Osteocyte (in vitro differentiated cells): Measurements from ENCODE around the gene ZNF10. TPM values are rescaled to one million over a fixed set of nuclear protein-coding genes. Genes with fewer than 3 reads are reported as not detected.
A peak's percentile ranks its signal among the peaks of the same experiment; 100 is the strongest.

Experiments used
- DNase-seq: peaks from one replicate; pipeline ENCODE4 v3.0.0; 2021; ENCODE audit warnings: mixed read lengths; ENCODE audit not compliant: unreplicated experiment; ENCODE audit errors: extremely low spot score
- H3K27ac Mint-ChIP-seq: one replicate; pipeline ENCODE4 v1.8.0; 2021; ENCODE audit warnings: mild to moderate bottlenecking, mixed read lengths; ENCODE audit not compliant: unreplicated experiment
- H3K27me3 Mint-ChIP-seq: one replicate; pipeline ENCODE4 v1.8.0; 2021; ENCODE audit warnings: mixed read lengths; ENCODE audit not compliant: unreplicated experiment
- H3K36me3 Mint-ChIP-seq: one replicate; pipeline ENCODE4 v1.8.0; 2021; ENCODE audit warnings: mixed read lengths; ENCODE audit not compliant: unreplicated experiment
- H3K4me1 Mint-ChIP-seq: one replicate; pipeline ENCODE4 v1.8.0; 2021; ENCODE audit warnings: mixed read lengths; ENCODE audit not compliant: unreplicated experiment
- H3K4me3 Mint-ChIP-seq: one replicate; pipeline ENCODE4 v1.8.0; 2021; ENCODE audit warnings: mild to moderate bottlenecking, moderate library complexity, mixed read lengths; ENCODE audit not compliant: unreplicated experiment
- H3K9me3 Mint-ChIP-seq: one replicate; pipeline ENCODE4 v1.8.0; 2021; ENCODE audit warnings: mixed read lengths; ENCODE audit not compliant: unreplicated experiment
- CTCF ChIP-seq: fragments of 200-600 bp; sonication (generic); IDR thresholded peaks from 2 replicates; pipeline ENCODE4 v1.5.0; 2021; ENCODE audit warnings: antibody characterized with exemption, mild to moderate bottlenecking, moderate library complexity
- total RNA-seq: library from RNA; stranded (reverse); gene quantifications from 2 replicates; pipeline ENCODE4 v1.2.1, GENCODE V29; 2021

Gene ZNF10
- total RNA-seq, 1 donor from 2014 or later, result 17.3 TPM

GRCh38 chr12:133107121-133107520 lies 23.3 kb upstream of the ZNF10 start:
- Mint-ChIP-seq H3K4me1 (no peaks in the 10 kb centered on the region), H3K27ac (no peak overlapping the region), H3K4me3 (no peak overlapping the region), H3K9me3 (peaks cover 40% of the 10 kb centered on the region), H3K36me3 (peaks cover 79% of the 10 kb centered on the region), H3K27me3 (no peaks in the 10 kb centered on the region)
- TF ChIP-seq CTCF, result no peak
- DNase-seq, result no peak

- Mint-ChIP-seq H3K36me3 (peaks cover 73% of the 10 kb centered on the region), H3K4me3 (no peak overlapping the region), H3K27me3 (no peaks in the 10 kb centered on the region), H3K4me1 (no peaks in the 10 kb centered on the region), H3K27ac (no peak overlapping the region), H3K9me3 (peaks cover 43% of the 10 kb centered on the region)
- DNase-seq, result no peak
- no peak for TF ChIP-seq CTCF
Observed at GRCh38 chr12:133108150-133108549, 22.3 kb upstream of the ZNF10 start.

GRCh38 chr12:133120385-133121191 lies 9.8 kb upstream of the ZNF10 start:
- Mint-ChIP-seq H3K4me1 (no peaks in the 10 kb centered on the region), H3K36me3 (peaks cover 75% of the 10 kb centered on the region), H3K27ac (no peak overlapping the region), H3K4me3 (no peak overlapping the region), H3K9me3 (peaks cover 56% of the 10 kb centered on the region), H3K27me3 (no peaks in the 10 kb centered on the region)
- no peak for TF ChIP-seq CTCF
- no peak for DNase-seq

GRCh38 chr12:133124674-133125073 lies 5.8 kb upstream of the ZNF10 start:
- H3K36me3 Mint-ChIP-seq, result peaks cover 70% of the 10 kb centered on the region
- H3K4me1 Mint-ChIP-seq, result peaks cover 6% of the 10 kb centered on the region
- no peak for TF ChIP-seq CTCF
- no peak for DNase-seq
- H3K27ac Mint-ChIP-seq, result no peak overlapping the region
- no peak overlapping the region for H3K4me3 Mint-ChIP-seq
- H3K9me3 Mint-ChIP-seq, result peaks cover 47% of the 10 kb centered on the region
- no peaks in the 10 kb centered on the region for H3K27me3 Mint-ChIP-seq

GRCh38 chr12:133129368-133130037 lies 924 bp upstream of the ZNF10 start:
- Mint-ChIP-seq H3K27me3 (no peaks in the 10 kb centered on the region), H3K27ac (peak overlapping the region; percentile 99), H3K36me3 (peaks cover 58% of the 10 kb centered on the region), H3K4me3 (peak overlapping the region; percentile 96), H3K4me1 (peaks cover 15% of the 10 kb centered on the region), H3K9me3 (peaks cover 36% of the 10 kb centered on the region)
- DNase-seq, result no peak
- no peak for TF ChIP-seq CTCF
